ENCODE measurements around the gene FHL2. TPM values are rescaled to one million over a fixed set of nuclear protein-coding genes. Genes with fewer than 3 reads are reported as not detected.

FHL2 gene
- total and polyA plus RNA-seq, 2 of the 13 experiments (the other 11 are each of a cell fraction or from before 2014, with no cell fraction given) = 1.9 to 74.8 TPM

DNA sequence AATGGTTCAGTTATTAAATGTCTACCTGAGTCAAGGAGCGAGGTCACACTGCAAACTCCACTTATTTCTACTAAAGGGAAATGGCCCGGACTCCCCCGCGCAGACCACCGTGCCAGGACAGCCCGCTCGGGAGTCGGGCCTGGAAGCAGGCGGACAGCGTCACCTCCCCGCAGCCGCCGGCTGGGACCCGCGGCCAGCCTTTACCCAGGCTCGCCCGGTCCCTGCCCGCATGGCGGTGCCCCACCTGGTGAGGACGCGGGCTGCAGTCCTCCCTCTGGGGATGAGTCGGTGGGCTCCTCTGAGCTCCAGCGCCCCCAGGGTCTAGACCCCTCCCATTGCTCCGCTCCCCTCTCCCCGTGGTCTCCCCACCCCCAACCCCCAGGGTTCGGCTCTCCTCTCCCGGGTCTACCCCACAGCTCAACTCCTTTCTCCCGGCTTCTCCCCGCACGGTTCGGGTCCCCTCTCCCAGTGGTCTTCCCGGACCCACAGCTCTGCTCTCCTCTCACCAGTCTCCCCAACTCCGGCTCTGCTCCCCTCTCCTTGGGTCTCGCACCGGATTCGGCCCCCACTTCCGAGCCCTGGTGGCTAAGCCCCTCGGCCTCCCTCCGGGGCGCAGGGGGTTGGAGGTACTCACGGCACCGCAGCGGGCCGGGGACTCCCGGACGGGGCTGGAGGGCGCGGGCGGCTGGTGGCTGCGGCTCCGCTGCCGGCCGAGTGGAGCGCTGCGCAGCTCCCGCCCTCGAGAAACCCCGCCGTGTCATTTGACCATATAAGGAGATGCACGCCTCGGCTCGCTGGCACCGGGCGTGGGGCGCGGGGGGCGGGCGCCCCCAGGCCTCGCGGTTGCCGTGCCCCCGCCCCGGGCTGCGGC, at the start of gene FHL2 (continued):
- TF ChIP-seq, protein P1, sequence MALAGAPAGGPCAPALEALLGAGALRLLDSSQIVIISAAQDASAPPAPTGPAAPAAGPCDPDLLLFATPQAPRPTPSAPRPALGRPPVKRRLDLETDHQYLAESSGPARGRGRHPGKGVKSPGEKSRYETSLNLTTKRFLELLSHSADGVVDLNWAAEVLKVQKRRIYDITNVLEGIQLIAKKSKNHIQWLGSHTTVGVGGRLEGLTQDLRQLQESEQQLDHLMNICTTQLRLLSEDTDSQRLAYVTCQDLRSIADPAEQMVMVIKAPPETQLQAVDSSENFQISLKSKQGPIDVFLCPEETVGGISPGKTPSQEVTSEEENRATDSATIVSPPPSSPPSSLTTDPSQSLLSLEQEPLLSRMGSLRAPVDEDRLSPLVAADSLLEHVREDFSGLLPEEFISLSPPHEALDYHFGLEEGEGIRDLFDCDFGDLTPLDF (CRISPR knock-in tag; IDR thresholded peaks at IDR 0.05) = peak; percentile 40; the same call in 1 of the 2 replicates
- TF ChIP-seq, protein P2, sequence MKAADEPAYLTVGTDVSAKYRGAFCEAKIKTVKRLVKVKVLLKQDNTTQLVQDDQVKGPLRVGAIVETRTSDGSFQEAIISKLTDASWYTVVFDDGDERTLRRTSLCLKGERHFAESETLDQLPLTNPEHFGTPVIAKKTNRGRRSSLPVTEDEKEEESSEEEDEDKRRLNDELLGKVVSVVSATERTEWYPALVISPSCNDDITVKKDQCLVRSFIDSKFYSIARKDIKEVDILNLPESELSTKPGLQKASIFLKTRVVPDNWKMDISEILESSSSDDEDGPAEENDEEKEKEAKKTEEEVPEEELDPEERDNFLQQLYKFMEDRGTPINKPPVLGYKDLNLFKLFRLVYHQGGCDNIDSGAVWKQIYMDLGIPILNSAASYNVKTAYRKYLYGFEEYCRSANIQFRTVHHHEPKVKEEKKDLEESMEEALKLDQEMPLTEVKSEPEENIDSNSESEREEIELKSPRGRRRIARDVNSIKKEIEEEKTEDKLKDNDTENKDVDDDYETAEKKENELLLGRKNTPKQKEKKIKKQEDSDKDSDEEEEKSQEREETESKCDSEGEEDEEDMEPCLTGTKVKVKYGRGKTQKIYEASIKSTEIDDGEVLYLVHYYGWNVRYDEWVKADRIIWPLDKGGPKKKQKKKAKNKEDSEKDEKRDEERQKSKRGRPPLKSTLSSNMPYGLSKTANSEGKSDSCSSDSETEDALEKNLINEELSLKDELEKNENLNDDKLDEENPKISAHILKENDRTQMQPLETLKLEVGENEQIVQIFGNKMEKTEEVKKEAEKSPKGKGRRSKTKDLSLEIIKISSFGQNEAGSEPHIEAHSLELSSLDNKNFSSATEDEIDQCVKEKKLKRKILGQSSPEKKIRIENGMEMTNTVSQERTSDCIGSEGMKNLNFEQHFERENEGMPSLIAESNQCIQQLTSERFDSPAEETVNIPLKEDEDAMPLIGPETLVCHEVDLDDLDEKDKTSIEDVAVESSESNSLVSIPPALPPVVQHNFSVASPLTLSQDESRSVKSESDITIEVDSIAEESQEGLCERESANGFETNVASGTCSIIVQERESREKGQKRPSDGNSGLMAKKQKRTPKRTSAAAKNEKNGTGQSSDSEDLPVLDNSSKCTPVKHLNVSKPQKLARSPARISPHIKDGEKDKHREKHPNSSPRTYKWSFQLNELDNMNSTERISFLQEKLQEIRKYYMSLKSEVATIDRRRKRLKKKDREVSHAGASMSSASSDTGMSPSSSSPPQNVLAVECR (CRISPR knock-in tag; IDR thresholded peaks at IDR 0.05; ENCODE audit: borderline replicate concordance) = peak; percentile 46
- TF ChIP-seq, protein P3, sequence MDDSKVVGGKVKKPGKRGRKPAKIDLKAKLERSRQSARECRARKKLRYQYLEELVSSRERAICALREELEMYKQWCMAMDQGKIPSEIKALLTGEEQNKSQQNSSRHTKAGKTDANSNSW (CRISPR knock-in tag; IDR thresholded peaks at IDR 0.05; ENCODE audit: borderline replicate concordance) = no peak; the same call in 1 of the 2 replicates
- TF ChIP-seq ZFX (CRISPR knock-in tag; IDR thresholded peaks at IDR 0.05; ENCODE audit: low read depth) = peak; percentile 37; the same call in 1 of the 2 replicates
- TF ChIP-seq ZNF777 (CRISPR knock-in tag; IDR thresholded peaks at IDR 0.05) = peak; percentile 92
- 0 out of 2 replicates have a peak, but pooled peaks have one; percentile 60 for TF ChIP-seq MAZ (IDR thresholded peaks at IDR 0.05; ENCODE audit: borderline replicate concordance, low read depth, low read length)
- TF ChIP-seq MAZ (CRISPR knock-in tag; IDR thresholded peaks at IDR 0.05; ENCODE audit: low read depth) = 0 out of 2 replicates have a peak, but pooled peaks have one; percentile 35
- TF ChIP-seq HNRNPL (IDR thresholded peaks at IDR 0.05; ENCODE audit: low read depth, low read length) = peak; percentile 66; the same call in 1 of the 2 replicates
- no peak for TF ChIP-seq SIX1 (CRISPR knock-in tag; IDR thresholded peaks at IDR 0.05; ENCODE audit: borderline replicate concordance)
- no peak for TF ChIP-seq EEA1 (CRISPR knock-in tag; IDR thresholded peaks at IDR 0.05; ENCODE audit: borderline replicate concordance)
- TF ChIP-seq, protein P4, sequence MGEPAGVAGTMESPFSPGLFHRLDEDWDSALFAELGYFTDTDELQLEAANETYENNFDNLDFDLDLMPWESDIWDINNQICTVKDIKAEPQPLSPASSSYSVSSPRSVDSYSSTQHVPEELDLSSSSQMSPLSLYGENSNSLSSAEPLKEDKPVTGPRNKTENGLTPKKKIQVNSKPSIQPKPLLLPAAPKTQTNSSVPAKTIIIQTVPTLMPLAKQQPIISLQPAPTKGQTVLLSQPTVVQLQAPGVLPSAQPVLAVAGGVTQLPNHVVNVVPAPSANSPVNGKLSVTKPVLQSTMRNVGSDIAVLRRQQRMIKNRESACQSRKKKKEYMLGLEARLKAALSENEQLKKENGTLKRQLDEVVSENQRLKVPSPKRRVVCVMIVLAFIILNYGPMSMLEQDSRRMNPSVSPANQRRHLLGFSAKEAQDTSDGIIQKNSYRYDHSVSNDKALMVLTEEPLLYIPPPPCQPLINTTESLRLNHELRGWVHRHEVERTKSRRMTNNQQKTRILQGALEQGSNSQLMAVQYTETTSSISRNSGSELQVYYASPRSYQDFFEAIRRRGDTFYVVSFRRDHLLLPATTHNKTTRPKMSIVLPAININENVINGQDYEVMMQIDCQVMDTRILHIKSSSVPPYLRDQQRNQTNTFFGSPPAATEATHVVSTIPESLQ (CRISPR knock-in tag; conservative IDR thresholded peaks at IDR 0.05) = no peak
- peak; percentile 22; the same call in 1 of the 2 replicates for TF ChIP-seq NFATC3 (CRISPR knock-in tag; IDR thresholded peaks at IDR 0.05)
- peak; percentile 35; the same call in 1 of the 2 replicates for TF ChIP-seq ZNF121 (CRISPR knock-in tag; IDR thresholded peaks at IDR 0.05)
- TF ChIP-seq, protein P5, sequence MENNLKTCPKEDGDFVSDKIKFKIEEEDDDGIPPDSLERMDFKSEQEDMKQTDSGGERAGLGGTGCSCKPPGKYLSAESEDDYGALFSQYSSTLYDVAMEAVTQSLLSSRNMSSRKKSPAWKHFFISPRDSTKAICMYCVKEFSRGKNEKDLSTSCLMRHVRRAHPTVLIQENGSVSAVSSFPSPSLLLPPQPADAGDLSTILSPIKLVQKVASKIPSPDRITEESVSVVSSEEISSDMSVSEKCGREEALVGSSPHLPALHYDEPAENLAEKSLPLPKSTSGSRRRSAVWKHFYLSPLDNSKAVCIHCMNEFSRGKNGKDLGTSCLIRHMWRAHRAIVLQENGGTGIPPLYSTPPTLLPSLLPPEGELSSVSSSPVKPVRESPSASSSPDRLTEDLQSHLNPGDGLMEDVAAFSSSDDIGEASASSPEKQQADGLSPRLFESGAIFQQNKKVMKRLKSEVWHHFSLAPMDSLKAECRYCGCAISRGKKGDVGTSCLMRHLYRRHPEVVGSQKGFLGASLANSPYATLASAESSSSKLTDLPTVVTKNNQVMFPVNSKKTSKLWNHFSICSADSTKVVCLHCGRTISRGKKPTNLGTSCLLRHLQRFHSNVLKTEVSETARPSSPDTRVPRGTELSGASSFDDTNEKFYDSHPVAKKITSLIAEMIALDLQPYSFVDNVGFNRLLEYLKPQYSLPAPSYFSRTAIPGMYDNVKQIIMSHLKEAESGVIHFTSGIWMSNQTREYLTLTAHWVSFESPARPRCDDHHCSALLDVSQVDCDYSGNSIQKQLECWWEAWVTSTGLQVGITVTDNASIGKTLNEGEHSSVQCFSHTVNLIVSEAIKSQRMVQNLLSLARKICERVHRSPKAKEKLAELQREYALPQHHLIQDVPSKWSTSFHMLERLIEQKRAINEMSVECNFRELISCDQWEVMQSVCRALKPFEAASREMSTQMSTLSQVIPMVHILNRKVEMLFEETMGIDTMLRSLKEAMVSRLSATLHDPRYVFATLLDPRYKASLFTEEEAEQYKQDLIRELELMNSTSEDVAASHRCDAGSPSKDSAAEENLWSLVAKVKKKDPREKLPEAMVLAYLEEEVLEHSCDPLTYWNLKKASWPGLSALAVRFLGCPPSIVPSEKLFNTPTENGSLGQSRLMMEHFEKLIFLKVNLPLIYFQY (CRISPR knock-in tag; IDR thresholded peaks at IDR 0.05; ENCODE audit: borderline replicate concordance) = peak; percentile 18; the same call in 1 of the 2 replicates
- no peak for TF ChIP-seq NCOA5 (CRISPR knock-in tag; IDR thresholded peaks at IDR 0.05)

Measured in HepG2 (cell line).